ENCODE measurements around the gene NPAT.

Gene NPAT

DNA sequence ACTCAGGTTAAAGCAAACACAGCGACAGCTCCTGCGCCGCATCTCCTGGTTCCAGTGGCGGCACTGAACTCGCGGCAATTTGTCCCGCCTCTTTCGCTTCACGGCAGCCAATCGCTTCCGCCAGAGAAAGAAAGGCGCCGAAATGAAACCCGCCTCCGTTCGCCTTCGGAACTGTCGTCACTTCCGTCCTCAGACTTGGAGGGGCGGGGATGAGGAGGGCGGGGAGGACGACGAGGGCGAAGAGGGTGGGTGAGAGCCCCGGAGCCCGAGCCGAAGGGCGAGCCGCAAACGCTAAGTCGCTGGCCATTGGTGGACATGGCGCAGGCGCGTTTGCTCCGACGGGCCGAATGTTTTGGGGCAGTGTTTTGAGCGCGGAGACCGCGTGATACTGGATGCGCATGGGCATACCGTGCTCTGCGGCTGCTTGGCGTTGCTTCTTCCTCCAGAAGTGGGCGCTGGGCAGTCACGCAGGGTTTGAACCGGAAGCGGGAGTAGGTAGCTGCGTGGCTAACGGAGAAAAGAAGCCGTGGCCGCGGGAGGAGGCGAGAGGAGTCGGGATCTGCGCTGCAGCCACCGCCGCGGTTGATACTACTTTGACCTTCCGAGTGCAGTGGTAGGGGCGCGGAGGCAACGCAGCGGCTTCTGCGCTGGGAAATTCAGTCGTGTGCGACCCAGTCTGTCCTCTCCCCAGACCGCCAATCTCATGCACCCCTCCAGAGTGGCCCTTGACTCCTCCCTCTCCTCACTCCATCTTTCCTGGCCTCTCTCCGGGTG lies at the start of gene NPAT, which contains the start of gene ATM:
Gene NPAT, minus strand, starts transcription at position 65 of the 774 bp plus-strand sequence. CDS start 102 bp downstream, outside the sequence.
Gene ATM, plus strand, starts transcription at position 494 of the 774 bp plus-strand sequence. CDS start 4,558 bp downstream, outside the sequence.
- TF ChIP-seq, protein P1, sequence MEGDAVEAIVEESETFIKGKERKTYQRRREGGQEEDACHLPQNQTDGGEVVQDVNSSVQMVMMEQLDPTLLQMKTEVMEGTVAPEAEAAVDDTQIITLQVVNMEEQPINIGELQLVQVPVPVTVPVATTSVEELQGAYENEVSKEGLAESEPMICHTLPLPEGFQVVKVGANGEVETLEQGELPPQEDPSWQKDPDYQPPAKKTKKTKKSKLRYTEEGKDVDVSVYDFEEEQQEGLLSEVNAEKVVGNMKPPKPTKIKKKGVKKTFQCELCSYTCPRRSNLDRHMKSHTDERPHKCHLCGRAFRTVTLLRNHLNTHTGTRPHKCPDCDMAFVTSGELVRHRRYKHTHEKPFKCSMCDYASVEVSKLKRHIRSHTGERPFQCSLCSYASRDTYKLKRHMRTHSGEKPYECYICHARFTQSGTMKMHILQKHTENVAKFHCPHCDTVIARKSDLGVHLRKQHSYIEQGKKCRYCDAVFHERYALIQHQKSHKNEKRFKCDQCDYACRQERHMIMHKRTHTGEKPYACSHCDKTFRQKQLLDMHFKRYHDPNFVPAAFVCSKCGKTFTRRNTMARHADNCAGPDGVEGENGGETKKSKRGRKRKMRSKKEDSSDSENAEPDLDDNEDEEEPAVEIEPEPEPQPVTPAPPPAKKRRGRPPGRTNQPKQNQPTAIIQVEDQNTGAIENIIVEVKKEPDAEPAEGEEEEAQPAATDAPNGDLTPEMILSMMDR (IDR thresholded peaks at IDR 0.05; ENCODE audit: extremely low read depth, insufficient read depth, missing control alignments): peak; percentile 90
- in situ Hi-C loops (cut with MboI; ENCODE audit: low pct_unique_long_range_greater_than_20kb, low sequenced_read_pairs, unreplicated experiment): no loop called here
- DNase-seq (ENCODE audit: low spot score): peak; percentile 88

DNA sequence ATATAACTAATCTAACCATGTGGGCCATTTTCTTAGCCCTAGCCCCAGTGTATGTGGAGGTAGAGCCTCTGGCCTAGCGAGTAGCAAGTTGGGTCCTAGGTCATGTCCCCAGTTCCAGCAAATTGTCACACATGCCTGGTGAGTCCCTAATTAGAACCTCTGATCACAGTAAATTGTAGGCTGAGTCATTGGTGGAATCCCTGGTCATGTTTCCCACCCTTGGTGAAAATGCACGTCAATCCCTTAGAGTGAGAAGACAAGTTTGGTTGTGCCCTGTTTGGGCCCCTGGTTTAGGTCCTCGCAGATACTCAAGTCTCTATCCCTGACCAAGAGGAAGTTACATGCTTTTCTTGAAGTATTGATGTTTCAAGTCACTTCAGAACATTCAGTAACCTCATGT lies 47.1 kb upstream of the NPAT start:
- TF ChIP-seq, protein P1 (IDR thresholded peaks at IDR 0.05; ENCODE audit: extremely low read depth, insufficient read depth, missing control alignments): no peak
- DNase-seq (ENCODE audit: low spot score): no peak
- in situ Hi-C loops (cut with MboI; ENCODE audit: low pct_unique_long_range_greater_than_20kb, low sequenced_read_pairs, unreplicated experiment): no loop called here

DNA sequence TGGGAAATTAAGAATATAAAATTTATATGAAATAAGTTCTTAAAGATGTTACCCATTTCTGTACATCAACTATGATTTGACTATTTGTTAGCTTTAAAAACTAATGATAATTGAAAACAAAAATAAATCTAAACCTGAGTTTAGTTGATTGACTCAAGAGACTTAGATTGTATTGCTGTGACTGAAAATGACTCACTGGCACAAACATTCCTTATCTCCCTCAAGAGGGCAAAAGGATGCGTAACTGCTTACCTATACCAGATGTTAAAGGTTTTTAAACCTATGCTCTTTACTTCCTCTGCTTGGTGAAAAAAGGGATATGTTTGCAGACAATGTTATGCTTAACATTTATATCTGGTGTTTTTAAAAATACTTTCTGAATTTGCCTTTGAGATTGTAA lies 30.7 kb upstream of the NPAT start:
- in situ Hi-C loops (cut with MboI; ENCODE audit: low pct_unique_long_range_greater_than_20kb, low sequenced_read_pairs, unreplicated experiment): no loop called here
- DNase-seq (ENCODE audit: low spot score): no peak
- TF ChIP-seq, protein P1 (IDR thresholded peaks at IDR 0.05; ENCODE audit: extremely low read depth, insufficient read depth, missing control alignments): no peak

DNA sequence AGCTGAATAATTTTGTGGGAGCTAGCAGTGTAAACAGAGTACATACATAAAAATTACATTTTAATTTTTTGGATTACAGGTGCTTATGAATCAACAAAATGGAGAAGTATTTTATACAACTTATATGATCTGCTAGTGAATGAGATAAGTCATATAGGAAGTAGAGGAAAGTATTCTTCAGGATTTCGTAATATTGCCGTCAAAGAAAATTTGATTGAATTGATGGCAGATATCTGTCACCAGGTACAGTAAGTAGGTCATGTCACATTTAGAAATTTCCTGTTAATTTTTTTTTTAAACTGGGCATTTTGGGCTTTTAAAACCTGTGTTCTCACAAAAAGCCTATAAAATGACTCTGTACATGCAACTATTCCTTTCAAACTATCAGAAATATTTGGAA lies 24.4 kb upstream of the NPAT start:
- TF ChIP-seq, protein P1 (IDR thresholded peaks at IDR 0.05; ENCODE audit: extremely low read depth, insufficient read depth, missing control alignments): no peak
- in situ Hi-C loops (cut with MboI; ENCODE audit: low pct_unique_long_range_greater_than_20kb, low sequenced_read_pairs, unreplicated experiment): no loop called here
- no peak for DNase-seq (ENCODE audit: low spot score)

DNA sequence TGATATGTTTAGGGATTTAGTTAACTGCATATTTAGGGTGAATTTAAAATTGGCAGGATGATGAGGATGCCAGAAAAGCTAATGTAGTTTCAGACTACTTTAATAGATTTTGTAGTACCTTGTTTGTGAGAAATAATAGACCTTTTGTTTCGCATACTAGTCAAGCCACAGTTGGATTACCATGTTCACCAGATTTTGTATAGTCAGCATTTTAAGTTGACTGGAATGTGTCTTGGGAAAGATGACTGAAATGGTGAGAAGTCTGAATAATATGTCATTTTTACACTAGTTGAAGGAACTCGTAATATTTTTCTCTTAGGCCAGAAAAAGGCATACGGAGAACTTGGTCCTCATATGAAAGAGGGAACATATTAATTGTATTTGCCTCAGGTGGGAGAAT lies 23.9 kb upstream of the NPAT start:
- in situ Hi-C loops (cut with MboI; ENCODE audit: low pct_unique_long_range_greater_than_20kb, low sequenced_read_pairs, unreplicated experiment): no loop called here
- TF ChIP-seq, protein P1 (IDR thresholded peaks at IDR 0.05; ENCODE audit: extremely low read depth, insufficient read depth, missing control alignments): no peak
- DNase-seq (ENCODE audit: low spot score): no peak

DNA sequence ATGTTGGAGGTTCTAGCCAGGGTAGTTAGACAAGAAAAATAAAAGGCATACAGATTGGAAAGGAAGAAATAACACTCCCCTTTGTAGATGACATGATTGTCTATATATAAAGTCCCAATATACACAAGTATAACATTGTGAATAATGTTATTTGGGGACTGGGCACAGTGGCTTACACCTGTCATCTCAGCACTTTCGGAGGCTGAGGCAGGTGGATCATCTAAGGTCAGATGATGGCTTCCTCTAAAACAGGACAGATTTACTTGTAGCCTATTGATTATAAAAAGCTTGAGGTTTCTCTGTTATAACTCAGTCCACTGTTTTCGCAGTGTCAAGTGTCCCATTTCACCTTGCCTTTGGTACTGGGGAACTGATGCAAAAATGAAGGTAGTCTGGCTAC lies 20.0 kb upstream of the NPAT start:
- TF ChIP-seq, protein P1 (IDR thresholded peaks at IDR 0.05; ENCODE audit: extremely low read depth, insufficient read depth, missing control alignments): no peak
- in situ Hi-C loops (cut with MboI; ENCODE audit: low pct_unique_long_range_greater_than_20kb, low sequenced_read_pairs, unreplicated experiment): no loop called here
- DNase-seq (ENCODE audit: low spot score): no peak
